Stimulated activated CD8-positive, alpha-beta memory T cell treated with anti-CD3 and anti-CD28 coated beads, Interleukin-12 subunit alpha, Interleukin-12 subunit beta, amount 100 ng/mL, for 24 hours (primary cell): ENCODE results near the gene REC114.
"Not testable (repeated sequence)": the region's sequence is repeated elsewhere in the genome, so short reads cannot be mapped to it uniquely, and the experiment has no call there.

Experiments
- DNase-seq: peaks from one replicate; pipeline ENCODE4 v3.0.0-alpha.2; 2020; ENCODE audit errors: extremely low read depth

REC114 gene

DNA sequence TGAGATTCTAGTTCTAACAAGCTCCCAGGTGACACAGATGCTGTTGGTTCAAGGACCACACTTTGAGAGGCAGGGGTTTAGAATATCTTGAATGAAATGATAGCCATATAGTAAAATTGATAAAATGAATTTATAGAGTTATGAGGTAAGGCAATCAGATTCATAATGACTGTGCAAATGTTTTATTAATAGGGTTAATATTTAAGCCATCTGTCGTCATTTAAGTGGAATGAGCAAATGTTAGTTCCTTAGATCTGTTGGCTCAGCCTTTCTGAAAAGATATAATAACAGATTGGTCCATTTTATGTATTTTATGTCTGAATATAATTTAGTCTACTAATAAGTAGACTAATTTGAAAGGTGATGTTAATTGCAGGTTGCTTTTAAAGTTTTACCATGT is 12.9 kb downstream of the REC114 start:
- DNase-seq = no peak

DNA sequence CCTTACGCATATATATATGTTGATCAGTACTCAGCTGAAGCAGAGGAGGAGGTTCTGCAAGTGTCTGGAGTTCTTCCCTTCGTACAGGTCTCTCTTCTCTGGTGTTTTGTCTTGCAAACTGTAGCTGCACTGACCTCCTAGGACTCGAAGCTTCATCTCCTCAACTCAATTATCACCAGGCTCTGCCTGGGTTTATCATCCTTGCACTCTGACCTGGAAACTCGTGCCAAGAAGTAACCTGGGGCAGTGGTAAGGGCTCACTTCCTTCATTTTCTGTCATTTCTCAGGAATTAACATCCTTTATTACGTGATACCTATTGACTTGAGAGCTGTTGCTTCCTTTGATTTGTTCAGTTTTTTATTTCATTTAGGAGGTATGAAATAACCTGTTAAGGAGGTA is 14.4 kb downstream of the REC114 start:
- no peak for DNase-seq

DNA sequence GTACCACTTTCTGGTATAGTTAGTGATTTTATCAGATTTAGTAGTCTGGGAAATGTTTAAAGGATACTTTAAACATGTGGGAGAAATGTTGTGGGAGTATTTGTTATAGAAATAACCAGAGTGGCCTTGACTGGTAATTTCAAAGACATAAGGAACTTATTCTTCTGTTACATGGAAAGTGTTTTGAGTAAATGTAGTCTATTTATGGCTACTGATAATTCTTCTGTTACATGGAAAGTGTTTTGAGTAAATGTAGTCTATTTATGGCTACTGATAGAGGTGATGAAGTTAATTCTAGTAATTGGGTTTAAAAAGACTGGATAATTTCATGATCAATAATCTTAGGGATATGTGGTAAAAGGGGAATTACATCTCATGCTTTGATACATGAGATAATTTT is 17.7 kb downstream of the REC114 start:
- no peak for DNase-seq

DNA sequence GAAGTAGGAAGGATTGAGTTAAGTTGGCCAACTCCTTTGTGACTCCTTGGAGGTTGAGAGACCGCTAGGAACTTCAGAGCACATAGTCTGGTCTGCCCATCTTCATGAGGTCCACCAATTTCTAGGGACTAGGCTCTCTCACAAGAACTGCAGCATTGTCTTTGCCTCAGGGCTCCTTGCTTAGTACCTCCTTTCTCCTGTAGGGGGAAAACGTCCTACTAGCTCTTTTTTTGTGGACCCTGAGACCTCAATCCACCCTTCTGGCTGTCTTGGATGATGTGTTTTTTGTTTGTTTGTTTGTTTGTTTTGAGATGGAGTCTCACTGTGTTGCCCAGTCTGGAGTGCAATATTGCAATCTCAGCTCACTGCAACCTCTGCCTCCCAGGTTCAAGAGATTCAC is 21.6 kb downstream of the REC114 start:
- no peak for DNase-seq

DNA sequence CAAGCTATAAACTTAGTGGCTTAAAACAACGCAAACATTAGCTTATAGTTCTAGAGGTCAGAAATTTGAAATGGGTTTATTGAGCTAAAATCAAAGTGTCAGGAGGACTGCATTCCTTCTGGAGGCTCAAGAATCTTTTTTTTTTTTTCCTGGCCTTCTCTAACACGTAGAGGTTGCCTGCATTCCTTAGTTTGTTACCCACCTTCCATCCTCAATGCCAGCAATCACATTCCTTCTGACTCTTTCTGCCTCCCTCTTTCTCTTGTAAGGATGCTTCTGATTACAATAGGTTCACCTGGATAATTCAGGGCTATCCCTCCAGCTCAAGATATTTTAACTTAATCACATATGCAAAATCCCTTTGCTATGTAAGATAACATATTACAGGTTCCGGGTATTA is 24.8 kb downstream of the REC114 start:
- no peak for DNase-seq

DNA sequence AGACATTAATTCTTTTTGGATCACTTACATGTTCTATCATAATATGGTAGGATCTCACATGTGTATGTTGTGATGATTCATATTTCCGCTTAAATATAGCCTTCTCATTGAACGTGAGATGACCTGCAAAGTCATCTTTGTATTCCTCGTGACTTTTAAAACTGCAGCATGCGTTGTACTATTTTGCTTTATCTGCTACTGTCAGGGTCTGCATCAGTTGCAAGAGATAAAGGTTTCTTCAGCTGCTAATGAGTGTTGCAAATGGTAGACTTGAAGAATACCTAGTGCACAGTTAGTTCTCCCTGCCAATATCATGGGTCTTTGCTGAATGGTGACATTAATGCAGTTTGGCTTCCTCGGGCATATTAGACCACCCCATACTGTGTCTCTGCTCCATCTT is 31.8 kb downstream of the REC114 start:
- DNase-seq = no peak

DNA sequence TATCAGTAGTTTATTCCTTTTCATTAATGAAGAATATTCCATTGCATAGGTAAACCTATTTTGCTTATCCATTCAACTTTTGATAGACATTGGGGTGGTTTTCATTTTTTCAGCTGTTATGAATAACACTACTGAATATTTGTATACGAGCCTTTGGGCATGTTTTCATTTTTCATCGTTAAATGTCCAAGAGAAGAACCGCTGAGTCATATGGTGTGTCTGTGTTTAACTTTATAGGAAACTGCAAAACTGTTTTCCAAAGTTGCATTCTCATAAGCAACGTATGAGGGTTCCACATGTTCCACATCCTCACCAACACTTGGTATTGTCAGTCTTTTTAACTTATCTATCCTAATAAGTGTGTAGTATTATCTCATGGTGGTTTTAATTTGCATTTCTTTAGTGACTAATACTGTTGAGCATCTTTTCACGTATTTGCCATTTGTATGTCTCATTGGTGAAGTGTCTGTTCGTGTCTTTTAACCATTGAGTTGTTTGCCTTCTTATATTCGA is 33.8 kb downstream of the REC114 start:
- no peak for DNase-seq

DNA sequence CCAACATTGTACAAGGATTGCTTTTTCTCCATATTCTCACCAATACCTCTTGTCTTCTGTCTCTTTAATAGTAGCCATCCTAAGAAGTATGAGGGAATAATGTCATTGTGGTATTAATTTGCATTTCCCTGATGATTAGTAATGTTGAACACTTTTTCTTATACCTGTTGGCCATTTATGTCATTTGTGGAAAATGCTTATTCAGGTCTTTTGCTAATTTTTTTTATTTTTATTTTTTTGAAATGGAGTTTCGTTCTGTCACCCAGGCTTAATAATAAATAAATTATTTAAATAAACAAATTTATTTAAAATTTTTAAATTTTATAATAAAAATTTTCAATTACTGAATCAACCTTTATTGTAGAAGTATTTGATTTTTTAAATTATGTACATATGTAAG is 37.1 kb downstream of the REC114 start:
- DNase-seq = no peak

DNA sequence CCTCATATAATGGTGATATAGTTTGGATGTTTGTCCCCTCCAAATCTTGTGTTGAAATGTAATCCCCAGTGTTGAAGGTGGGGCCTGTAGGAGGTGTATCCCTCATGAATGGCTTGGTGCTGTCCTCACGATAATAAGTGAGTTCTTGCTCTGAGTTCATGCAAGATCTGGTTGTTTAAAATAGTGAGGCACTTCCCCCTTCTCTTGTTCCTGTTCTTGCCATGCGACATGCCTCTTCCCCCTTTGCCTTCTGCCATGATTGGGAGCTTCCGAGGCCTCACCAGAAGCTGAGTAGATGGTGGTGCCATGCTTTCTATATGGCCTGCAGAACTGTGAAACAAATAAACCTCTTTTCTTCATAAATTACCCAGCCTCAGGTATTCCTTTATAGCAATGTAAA is 39.2 kb downstream of the REC114 start:
- DNase-seq = no peak

DNA sequence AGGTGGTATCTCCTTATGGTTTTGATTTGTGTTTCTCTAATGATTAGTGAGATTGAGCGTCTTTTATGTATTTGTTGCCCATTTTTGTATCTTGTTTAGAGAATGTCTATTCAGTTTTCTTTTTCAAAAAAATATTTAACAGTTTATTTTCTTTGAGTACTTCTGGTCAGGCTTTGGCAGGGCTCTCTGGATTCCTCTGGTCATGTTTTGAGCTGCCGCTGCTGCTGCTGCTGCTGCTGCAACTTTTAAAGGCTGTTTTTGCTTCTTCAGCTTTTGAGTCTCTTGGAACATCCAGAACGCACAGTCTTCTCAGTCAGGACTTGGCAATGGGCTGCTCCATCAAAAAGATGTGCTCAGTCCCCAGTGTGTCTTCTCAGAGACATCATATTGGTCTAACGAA is 40.1 kb downstream of the REC114 start:
- DNase-seq = no peak

DNA sequence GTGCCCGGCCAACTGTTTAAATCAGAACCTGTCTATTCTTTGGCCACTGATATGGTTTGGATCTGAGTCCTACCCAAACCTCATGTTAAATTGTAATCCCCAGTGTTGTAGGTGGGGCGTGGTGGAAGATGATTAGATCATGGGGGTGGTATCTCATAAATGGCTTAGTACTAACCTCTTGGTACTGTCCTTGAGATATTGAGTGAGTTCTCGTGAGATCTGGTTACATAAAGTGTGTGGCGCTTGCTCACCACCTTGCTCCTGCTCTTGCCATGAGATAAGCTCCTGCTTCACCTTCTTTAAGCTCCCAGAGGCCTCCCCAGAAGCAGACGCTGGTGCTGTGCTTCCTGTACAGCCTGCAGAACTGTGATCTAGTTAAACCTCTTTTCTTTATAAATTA is 42.4 kb downstream of the REC114 start:
- DNase-seq = no peak

DNA sequence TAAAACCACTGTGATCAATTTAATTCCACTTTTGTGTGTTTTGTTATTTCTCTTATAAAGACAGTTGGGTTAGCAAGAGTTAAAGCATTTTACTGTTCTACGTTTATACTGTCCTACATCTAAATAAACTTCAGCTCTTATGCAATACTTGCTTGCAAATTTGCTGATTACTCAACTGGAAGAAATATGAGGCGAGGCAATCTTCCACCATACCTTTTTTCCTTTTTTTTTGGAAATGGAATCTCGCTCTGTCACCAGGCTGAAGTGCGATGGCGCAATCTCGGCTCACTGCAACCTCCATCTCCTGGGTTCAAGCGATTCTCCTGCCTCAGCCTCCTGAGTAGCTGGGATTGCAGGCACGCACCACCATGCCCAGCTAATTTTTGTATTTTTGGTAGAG is 42.9 kb downstream of the REC114 start:
- DNase-seq = not testable (repeated sequence)

DNA sequence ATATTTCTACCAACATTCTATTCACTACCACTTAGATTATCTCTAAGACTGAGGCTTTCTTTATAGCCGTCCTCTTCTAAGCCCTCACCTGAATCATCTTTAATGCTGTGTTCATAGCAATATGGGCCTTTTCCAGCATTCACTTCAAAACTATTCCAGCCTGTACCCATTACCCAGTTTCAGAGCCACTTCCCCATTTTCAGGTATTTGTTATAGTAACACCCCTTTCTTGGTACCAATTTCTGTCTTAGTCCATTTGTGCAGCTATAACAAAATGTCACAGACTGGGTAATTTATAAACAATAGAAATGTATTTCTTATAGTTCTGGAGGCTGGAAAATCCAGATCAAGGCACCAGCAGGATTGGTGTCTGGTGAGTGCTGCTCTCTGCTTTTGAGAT is 45.7 kb downstream of the REC114 start:
- no peak for DNase-seq

DNA sequence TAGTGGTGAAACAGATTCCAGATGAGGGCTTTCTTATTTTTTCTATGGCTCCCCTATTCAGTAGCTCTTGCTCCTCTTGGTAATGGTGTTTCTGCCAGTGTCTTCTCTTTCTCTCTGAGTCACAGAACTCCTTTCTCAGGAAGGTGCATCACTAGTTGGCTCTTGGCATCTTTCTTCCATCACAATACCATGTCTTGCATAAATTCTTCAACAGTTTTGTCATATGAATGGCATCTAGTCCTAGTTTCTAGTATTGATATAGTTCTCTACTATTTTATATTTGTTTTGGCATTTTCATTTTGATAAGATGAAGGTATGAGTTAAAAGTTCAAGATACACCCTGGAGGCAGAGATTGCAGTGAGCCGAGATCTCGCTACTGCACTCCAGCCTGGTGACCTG is 51.0 kb downstream of the REC114 start:
- DNase-seq = no peak

DNA sequence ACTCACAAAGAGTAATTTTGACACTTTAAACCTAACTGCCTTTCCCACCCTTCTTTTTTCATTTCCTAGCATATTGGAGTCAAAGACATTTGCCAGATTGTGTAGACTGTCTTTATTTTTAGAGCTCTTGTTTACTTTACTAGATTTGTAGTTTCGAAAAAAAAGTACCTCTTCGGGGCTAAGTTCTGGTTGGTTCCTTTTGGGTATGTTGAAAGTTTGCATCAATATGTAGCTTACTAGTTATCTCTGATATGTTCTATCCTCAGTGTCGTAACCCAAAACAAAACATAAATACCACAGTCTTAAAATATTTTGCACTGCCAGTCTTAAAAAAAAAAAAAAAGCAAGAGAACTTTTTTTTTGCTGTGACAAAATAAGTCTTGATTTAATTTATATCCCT is 52.2 kb downstream of the REC114 start:
- DNase-seq = no peak

DNA sequence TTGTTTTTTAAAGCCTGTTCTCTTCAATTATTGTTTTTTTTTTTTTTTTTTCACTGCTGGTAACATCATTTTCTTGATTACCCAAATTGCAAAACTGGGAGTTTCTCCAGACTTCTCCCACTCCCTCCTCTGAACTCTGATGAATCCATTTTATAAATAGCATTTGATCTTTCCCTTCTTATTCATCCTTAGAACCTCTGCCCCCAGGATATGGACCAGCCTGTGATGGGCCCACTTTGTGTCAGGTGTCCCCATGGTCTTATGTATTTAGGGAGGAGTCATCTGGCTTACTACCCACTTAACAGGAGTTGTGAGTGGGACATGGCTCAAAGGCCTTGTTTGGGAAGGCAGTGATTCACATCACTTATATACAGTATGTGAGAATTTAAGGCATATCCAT is 57.7 kb downstream of the REC114 start:
- no peak for DNase-seq

DNA sequence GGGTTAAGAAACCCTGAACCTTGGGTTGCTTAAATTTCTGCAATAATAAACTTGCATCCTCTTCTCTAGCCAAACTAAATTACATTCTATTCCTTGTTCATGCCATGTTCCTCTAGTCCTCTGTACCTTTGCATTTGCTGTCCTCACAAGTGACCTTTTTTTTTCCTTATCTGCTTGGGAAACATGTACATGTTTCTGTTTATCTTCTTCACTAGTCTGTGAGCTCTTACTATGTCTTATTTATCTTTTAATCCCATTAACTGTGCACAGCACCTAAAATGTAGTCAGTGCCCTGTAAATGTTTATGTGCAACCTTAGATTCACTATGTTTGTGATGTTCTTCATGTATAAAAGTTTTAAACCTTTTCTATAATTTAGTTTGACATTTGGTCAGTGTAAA is 61.9 kb downstream of the REC114 start:
- DNase-seq = no peak

DNA sequence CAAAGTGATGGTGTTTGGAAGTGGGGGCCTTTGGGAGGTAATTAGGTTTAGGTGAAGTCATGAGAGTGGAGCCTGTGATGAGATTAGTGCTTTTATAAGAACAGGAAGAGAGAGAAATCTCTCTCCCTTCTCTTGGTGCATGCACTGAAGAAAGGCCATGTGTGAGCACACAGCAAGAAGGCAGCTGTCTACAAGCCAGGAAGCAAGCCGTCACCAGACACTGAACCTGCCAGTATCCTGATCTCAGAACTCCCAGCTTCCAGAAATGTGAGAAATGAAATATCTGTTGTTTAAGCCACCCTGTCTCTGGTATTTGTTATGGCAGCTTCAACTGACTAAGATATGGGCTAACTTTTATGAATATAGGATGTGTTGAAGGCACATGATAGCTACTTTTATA is 72.6 kb downstream of the REC114 start:
- DNase-seq = no peak

DNA sequence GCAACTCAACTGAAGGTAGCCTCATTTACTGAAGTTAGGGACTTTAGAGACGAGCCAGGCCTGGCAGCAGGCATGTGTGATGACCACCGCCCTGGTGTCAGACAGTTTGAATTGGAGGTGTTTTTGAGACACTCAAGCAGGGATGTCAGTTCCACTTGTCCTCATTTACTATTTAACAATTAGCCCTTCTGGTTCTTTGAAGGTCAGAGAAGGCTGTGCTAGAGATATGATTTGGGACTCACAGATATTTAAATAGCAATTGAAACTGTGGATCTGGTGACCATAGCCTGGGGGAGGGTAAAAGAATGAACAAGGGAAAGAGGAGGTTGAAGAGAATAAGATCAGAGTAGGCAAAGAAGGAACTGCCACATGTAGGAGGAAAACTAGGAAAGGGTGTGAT is 74.6 kb downstream of the REC114 start:
- no peak for DNase-seq

DNA sequence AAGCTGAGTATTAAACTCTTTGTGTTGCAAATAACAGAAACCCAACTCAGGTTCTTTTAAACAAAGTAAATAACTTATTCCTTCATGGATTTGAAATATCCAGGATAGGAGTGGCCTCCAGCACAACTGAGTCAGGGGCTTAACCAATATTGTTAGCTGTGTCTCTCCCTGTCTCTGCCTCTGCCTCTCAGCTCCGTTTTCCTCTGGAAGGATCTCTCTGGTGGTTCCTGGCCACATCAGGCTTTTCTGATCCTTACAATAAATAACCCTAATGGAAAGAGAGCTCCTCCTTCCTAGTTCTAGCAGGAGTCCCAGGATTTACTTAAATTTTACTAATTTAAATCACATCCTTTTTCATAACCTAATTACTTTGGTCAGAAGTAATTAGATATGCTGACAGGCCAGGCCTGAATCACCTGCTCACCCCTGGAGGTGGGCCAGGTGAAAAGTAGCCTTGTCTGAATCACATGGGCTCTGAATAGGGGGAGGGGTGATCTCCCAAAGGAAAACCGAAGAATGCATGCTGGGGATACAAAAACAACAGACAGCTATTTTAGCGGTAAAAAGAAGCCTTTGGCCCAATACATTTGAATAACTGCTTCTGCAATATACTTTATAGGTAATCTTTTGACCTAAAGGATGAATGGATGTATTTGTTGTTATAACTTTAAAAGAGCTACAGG is 75.4 kb downstream of the REC114 start:
- no peak for DNase-seq

DNA sequence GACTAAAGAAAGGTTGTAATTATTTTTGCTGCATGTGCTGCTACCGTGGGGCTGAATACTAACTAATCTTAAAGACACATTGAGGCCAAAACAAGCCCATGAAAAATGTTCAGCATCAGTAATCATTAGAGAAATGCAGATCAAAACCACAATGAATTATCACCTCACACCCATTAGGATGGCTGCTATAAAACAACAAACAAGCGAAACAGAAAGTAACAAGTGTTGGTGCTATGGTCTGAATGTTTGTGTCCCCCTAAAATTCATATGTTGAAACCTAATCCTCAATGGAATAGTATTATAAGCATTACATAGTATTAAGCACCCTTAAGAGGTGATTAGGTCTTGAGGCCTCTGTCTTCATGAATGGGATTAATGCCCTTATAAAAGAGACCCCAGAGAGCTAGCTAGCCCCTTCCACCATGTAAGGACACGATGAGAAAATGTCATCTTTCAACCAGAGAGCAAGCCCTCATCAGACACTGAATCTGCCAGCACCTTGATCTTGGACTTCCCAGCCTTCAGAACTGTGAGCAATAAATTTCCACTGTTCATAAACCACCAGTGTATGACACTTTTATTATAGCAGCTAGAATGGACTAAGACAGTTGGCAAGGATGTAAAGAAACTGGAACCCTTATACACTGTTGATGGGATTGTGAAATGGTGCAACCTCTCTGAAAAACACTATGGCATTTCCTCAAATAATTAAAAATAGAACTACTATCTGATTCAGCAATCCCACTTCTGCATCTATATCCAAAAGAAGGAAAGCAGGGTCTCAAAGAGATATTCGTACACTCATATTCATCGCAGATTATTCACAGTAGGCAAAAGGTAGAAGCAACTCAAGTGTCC is 76.1 kb downstream of the REC114 start:
- DNase-seq = no peak

DNA sequence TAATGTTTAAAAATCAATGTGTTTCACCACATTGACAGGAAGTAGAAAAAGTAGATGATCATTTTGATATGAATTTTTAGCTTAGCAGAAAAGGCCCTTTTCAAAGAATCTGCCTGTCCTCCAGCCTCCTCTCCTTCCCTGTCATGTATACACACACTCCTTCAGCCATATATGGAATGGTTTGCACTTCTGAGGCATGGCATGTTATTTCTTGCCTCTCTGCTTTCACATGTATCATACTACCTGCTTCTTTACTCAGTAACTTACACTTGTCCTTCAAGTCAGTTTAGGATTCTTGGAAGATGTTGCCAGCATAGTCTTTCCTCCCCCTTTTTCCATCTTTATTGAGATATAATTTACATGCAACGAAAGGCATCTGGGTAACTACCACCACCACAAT is 79.0 kb downstream of the REC114 start:
- DNase-seq = no peak

DNA sequence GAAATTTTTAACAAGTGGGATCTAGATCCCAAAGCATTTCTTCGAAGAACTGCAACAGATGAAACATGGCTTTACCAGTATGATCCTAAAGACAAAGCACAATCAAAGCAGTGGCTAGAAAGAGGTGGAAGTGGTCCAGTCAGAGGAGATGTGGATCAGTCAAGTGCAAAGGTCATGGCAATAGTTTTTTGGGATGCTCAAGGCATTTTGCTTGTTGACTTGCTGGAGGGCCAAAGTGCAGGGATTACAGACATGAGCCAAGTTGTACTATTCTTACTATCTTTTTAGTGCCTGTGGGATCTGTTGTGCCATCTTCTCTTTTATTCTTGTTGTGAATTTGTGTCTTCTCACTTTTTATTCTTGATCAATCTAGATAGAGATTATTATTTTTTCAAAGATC is 82.0 kb downstream of the REC114 start:
- no peak for DNase-seq
